Breast epithelium (tissue), 3 donors: ENCODE measurements around the gene PRSS12.
"Not testable (repeated sequence)": the region's sequence is repeated elsewhere in the genome, so short reads cannot be mapped to it uniquely, and the experiment has no call there.

Experiments
- CTCF ChIP-seq, 3 donors: fragments of 450-650 bp; IDR thresholded peaks; one replicate each; pipeline ENCODE4 v1.5.1; 2016 to 2017; ENCODE audit warnings: antibody characterized with exemption in 3 of 3, mild to moderate bottlenecking in 3 of 3, moderate library complexity in 3 of 3
- POLR2A ChIP-seq: fragments of 450-650 bp; IDR thresholded peaks from one replicate; pipeline ENCODE4 v1.6.1; 2016; ENCODE audit warnings: antibody characterized with exemption, mild to moderate bottlenecking, moderate library complexity

GRCh38 chr4:118392509-118392908 is 39.7 kb upstream of the PRSS12 start:
- not testable (repeated sequence) for TF ChIP-seq CTCF (IDR thresholded peaks at IDR 0.05); POLR2A
